IMR-90 (cell line): ENCODE results near the gene ACACA.

Source experiments
- CTCF ChIP-seq: conservative IDR thresholded peaks from 2 replicates; pipeline ENCODE4 v1.5.1; 2012; ENCODE audit warnings: mild to moderate bottlenecking, low read depth, low read length, improper control_type of control experiment
- ELK1 ChIP-seq: fragments of 150-350 bp; IDR thresholded peaks from 2 replicates; pipeline ENCODE4 v1.6.1; 2016; ENCODE audit warnings: low read depth, mild to moderate bottlenecking, low read length, moderate library complexity, borderline replicate concordance
- NFE2L2 ChIP-seq: fragments of 150-350 bp; IDR thresholded peaks from 2 replicates; pipeline ENCODE4 v1.6.1; 2016; ENCODE audit warnings: low read depth, mild to moderate bottlenecking, low read length
- RCOR1 ChIP-seq: IDR thresholded peaks from 2 replicates; pipeline ENCODE4 v1.6.1; 2012; ENCODE audit warnings: mild to moderate bottlenecking, low read length, improper control_type of control experiment; ENCODE audit not compliant: insufficient replicate concordance
- RFX5 ChIP-seq: IDR thresholded peaks from 2 replicates; pipeline ENCODE4 v1.8.0; 2012; ENCODE audit warnings: low read depth, mild to moderate bottlenecking, low read length, moderate library complexity

- TF ChIP-seq CTCF (no peak), ELK1 (no peak), RFX5 (no peak), RCOR1 (no peak), NFE2L2 (no peak)
These were observed 288.1 kb downstream of the ACACA start for GRCh38 chr17:37118366-37119137.
